NCI-H128 (cell line): Measurements from ENCODE around the gene AGO1.
"Not testable (repeated sequence)": the region's sequence is repeated elsewhere in the genome, so short reads cannot be mapped to it uniquely, and the experiment has no call there.

Source experiments
- DNase-seq: peaks from one replicate; lab custom pipeline; 2025; ENCODE audit not compliant: unreplicated experiment; lab: John Stamatoyannopoulos, UW

AGO1 gene

GRCh38 chr1:35869245-35869950 is 13.6 kb upstream of the AGO1 start:
- not testable (repeated sequence) for DNase-seq

GRCh38 chr1:35870651-35871309 is 12.2 kb upstream of the AGO1 start:
- DNase-seq, result no peak

GRCh38 chr1:35873243-35873750 is 9.7 kb upstream of the AGO1 start:
- no peak for DNase-seq

GRCh38 chr1:35874115-35874514 is 8.9 kb upstream of the AGO1 start:
- not testable (repeated sequence) for DNase-seq

GRCh38 chr1:35876988-35877387 is 6.0 kb upstream of the AGO1 start:
- no peak for DNase-seq

- DNase-seq, result no peak
These were observed 1.1 kb upstream of the AGO1 start for GRCh38 chr1:35881850-35882273.

- DNase-seq, result no peak
These were observed 444 bp upstream of the AGO1 start for GRCh38 chr1:35882586-35882944.

- DNase-seq, result peak; percentile 49
These were observed 659 bp downstream of the AGO1 start for GRCh38 chr1:35883635-35884101.

- DNase-seq, result no peak
These were observed 1.9 kb downstream of the AGO1 start for GRCh38 chr1:35884934-35885333.

GRCh38 chr1:35885961-35886558 is 3.1 kb downstream of the AGO1 start:
- DNase-seq, result no peak

- DNase-seq, result no peak
These were observed 3.8 kb downstream of the AGO1 start for GRCh38 chr1:35886577-35887431.

- no peak for DNase-seq
These were observed 4.5 kb downstream of the AGO1 start for GRCh38 chr1:35887508-35887907.

- no peak for DNase-seq
These were observed 5.2 kb downstream of the AGO1 start for GRCh38 chr1:35888255-35888654.

GRCh38 chr1:35888981-35889380 is 6.0 kb downstream of the AGO1 start:
- DNase-seq, result not testable (repeated sequence)

GRCh38 chr1:35893051-35893879 is 10.3 kb downstream of the AGO1 start:
- no peak for DNase-seq

- no peak for DNase-seq
These were observed 11.2 kb downstream of the AGO1 start for GRCh38 chr1:35894183-35894582.

GRCh38 chr1:35894656-35895055 is 11.6 kb downstream of the AGO1 start:
- DNase-seq, result no peak

GRCh38 chr1:35899941-35900340 is 16.9 kb downstream of the AGO1 start:
- DNase-seq, result no peak

- DNase-seq, result no peak
These were observed 18.2 kb downstream of the AGO1 start for GRCh38 chr1:35901235-35901634.

GRCh38 chr1:35902671-35903070 is 19.7 kb downstream of the AGO1 start:
- no peak for DNase-seq
